ENCODE measurements around the gene CIC.

Gene CIC

DNA sequence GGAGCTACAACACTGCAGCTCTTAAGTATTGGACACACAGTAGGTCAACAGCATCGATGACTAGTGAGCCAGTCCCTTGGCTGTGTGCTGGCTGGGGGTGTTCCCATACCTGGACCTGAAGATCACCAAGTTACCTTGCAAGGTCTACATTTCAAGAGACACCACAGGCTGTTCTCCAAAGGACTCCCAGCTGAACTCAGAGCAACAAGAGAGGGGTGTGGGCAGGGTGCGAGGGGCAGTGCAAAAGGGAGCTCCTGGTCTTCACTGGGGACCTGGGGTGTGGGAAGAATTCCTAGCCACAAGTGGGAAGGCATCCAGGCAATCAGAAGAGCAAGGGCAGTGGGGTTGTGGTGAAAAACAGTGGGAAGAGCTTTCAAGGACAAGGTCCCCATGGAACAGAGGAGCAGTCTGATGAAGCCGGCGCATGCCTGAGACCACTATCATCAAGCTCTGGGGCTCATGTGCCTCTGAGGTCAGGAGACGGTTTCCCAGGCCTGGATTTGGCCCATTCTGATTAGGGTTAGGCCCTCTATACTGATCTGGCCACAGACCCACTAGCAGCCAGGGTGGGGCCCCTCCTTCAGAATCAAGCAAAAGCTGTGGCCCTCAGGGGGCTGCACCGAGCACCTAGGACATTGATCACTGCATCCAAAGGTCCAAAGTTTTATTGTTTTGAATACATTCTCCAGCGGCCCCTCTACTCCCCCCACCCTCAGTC is 22.0 kb upstream of the CIC start:
- Histone ChIP-seq H3K36me3 (peaks cover 23% of the 10 kb centered on the region), H3K9me3 (no peaks in the 10 kb centered on the region), H3K4me3 (ENCODE audit: low read depth, low read length) (no peak overlapping the region), H3K4me1 (peaks cover 19% of the 10 kb centered on the region), H3K27me3 (no peaks in the 10 kb centered on the region)
- TF ChIP-seq, protein P1, sequence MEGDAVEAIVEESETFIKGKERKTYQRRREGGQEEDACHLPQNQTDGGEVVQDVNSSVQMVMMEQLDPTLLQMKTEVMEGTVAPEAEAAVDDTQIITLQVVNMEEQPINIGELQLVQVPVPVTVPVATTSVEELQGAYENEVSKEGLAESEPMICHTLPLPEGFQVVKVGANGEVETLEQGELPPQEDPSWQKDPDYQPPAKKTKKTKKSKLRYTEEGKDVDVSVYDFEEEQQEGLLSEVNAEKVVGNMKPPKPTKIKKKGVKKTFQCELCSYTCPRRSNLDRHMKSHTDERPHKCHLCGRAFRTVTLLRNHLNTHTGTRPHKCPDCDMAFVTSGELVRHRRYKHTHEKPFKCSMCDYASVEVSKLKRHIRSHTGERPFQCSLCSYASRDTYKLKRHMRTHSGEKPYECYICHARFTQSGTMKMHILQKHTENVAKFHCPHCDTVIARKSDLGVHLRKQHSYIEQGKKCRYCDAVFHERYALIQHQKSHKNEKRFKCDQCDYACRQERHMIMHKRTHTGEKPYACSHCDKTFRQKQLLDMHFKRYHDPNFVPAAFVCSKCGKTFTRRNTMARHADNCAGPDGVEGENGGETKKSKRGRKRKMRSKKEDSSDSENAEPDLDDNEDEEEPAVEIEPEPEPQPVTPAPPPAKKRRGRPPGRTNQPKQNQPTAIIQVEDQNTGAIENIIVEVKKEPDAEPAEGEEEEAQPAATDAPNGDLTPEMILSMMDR (IDR thresholded peaks at IDR 0.05; ENCODE audit: low read depth, low read length) = no peak
- no peak for DNase-seq

DNA sequence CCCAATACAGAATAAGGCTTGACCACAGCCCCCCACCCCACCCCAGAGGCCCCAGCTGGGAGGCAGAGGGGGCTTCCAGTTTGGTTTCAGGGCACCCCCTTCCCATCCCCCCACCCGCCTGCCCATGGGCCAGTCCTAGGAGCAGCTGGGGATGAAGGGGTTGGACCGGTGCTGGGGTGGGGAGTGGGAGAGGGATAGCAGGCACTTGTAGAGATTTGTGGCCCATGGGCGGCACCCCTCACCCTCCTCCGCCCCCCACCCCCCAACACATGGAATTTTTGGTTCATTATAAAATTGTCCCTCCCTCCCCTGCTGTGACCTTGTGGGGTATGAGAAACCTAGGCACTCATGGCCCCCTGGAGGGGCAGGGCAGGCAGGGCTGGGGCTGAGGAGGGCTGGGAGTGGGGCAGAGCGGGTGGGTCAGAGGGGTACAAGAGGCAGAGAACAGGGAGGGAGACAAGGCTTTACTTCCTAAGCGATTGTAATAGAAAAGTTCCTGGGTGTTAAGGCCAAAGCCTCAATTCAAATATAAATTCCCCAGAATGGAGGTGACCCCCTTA is 21.3 kb upstream of the CIC start:
- Histone ChIP-seq H3K9me3 (no peaks in the 10 kb centered on the region), H3K4me1 (peaks cover 19% of the 10 kb centered on the region), H3K4me3 (ENCODE audit: low read depth, low read length) (no peak overlapping the region), H3K36me3 (peaks cover 23% of the 10 kb centered on the region), H3K27me3 (no peaks in the 10 kb centered on the region)
- TF ChIP-seq, protein P1 (IDR thresholded peaks at IDR 0.05; ENCODE audit: low read depth, low read length) = no peak
- no peak for DNase-seq

DNA sequence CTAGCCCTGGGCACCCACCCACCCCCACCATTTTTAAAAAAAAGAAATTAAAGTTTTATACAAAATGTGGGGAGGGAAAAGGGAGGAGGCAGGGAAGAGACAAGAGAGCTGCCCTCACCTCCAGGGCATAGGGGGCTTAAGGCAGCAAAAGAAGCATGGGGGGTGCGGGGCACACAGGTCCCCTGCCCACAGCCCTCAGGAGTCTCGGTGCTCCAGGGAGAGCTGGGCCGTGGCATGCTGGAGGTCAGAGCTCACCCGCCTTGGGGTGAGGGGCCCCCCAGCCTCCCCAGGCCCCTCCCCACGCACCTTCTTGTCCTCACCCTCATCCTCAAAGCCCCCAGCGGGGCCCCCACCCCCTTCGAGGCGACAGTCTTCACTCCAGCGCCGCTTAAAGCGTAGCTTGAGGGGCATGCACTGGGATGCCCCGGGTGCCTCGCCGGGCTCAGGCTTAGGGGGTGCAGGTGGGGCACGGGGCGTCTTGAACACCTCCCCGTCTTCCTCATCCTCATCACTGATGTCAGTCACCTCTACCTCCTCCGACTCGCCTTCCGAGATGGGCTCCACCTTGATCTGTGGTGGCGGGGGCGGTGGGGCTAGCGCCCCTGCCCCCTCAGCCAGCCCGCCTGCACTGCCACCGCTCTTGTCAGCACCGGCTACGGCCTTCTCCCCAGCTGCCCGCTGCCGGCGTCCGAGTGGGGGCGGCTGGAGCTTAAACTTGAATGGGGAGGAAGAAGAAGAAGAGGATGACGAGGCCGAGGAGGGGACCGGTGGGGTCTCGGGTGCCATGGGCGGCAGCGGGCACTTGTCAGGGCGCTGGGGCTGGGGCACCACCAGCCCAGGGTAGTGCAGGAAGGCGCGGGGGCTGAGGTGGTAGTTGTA is 20.5 kb upstream of the CIC start:
- Histone ChIP-seq H3K4me3 (ENCODE audit: low read depth, low read length) (no peak overlapping the region), H3K9me3 (no peaks in the 10 kb centered on the region), H3K4me1 (peaks cover 19% of the 10 kb centered on the region), H3K27me3 (no peaks in the 10 kb centered on the region), H3K36me3 (peaks cover 23% of the 10 kb centered on the region)
- TF ChIP-seq, protein P1 (IDR thresholded peaks at IDR 0.05; ENCODE audit: low read depth, low read length) = no peak
- DNase-seq = no peak

DNA sequence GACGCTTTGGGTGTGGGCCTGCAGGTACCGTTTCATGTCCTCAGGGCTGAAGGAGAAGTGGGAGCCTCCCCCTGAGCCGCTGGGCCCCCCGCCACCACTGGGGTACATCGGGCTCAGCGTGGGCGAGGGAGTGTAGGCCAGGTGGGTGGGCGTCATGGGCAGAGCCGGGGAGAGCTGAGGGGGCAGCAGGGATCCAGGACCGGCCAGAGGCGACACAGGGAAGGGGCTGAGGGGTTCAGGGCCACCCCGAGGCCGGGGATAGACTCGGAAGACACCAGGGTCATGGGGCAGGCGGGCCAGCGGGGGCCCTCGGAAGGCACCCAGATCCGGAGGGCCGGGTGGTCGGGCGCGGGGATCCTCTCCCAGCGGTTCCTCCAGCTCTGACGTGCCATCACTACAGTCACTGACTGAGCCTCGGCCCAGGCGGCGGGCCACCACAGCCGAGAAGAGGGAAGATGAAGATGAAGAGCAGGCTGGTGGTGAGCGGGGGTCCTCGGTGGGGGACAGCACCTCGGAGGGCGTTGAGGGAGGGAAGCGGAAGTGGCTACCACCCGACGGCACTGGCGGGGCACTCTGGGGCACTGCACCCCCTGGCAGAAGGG is 19.8 kb upstream of the CIC start:
- H3K4me3 ChIP-seq (ENCODE audit: low read depth, low read length) = no peak overlapping the region
- H3K36me3 ChIP-seq = peaks cover 23% of the 10 kb centered on the region
- no peak for DNase-seq
- H3K27me3 ChIP-seq = no peaks in the 10 kb centered on the region
- no peaks in the 10 kb centered on the region for H3K9me3 ChIP-seq
- peaks cover 19% of the 10 kb centered on the region for H3K4me1 ChIP-seq
- TF ChIP-seq, protein P1 (IDR thresholded peaks at IDR 0.05; ENCODE audit: low read depth, low read length) = no peak

DNA sequence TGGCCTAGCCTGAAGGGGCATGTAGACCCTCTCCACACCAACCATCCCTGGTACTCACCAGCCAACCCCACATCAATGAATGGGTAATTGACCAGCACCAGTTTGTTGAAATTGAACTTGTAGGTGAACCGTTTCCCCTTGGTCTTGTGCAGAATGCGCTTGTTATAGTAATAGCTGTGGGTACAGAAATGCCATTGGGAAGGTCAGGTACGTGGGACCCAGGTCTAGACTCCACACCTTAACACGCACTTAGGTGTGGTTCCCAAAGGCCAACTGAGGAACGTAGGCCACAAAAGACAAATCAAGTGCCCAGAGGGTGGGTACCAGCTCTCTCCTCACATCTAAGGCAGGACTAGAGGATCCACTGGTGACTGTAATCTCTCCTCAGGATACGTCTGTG is 19.3 kb upstream of the CIC start:
- H3K9me3 ChIP-seq = no peaks in the 10 kb centered on the region
- no peak overlapping the region for H3K4me3 ChIP-seq (ENCODE audit: low read depth, low read length)
- no peaks in the 10 kb centered on the region for H3K27me3 ChIP-seq
- TF ChIP-seq, protein P1 (IDR thresholded peaks at IDR 0.05; ENCODE audit: low read depth, low read length) = no peak
- peaks cover 19% of the 10 kb centered on the region for H3K4me1 ChIP-seq
- peaks cover 26% of the 10 kb centered on the region for H3K36me3 ChIP-seq
- DNase-seq = no peak
